GOT3 (cell line): ENCODE results near the gene RHNO1.
A peak's percentile ranks its signal among the peaks of the same experiment; 100 is the strongest.

ENCODE experiments used
- DNase-seq: peaks from one replicate; lab custom pipeline; 2025; ENCODE audit warnings: mixed read lengths; lab: John Stamatoyannopoulos, UW

The RHNO1 gene, protein sequence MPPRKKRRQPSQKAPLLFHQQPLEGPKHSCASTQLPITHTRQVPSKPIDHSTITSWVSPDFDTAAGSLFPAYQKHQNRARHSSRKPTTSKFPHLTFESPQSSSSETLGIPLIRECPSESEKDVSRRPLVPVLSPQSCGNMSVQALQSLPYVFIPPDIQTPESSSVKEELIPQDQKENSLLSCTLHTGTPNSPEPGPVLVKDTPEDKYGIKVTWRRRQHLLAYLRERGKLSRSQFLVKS

GRCh38 chr12:2877047-2877952, at the start of gene RHNO1, which contains the start of gene FOXM1:
Gene RHNO1 (plus strand): TSS chr12:2877223. CDS start chr12:2885367, 8,144 bp downstream.
Gene FOXM1 (minus strand): TSS chr12:2877174. CDS start chr12:2874478, 2,696 bp downstream.
- peak; percentile 51 for DNase-seq

DNA sequence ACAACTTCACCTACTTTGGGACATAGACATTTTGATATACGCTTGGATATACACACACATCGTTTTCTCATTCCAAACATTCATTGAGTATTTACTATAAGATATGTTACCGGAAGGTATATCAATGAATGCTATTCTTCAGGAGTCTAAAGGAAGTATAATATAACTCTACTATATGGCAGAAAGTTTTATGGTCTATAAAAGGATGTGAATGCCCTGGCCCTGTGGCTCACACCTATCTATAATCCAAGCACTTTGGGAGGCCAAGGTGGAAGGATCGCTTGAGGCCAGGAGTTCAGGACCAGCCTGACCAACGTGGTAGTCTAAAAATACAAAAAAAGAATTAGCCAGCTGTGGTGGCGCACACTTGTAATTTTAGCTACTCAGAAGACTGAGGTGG, 47.7 kb upstream of the RHNO1 start:
- DNase-seq = no peak

DNA sequence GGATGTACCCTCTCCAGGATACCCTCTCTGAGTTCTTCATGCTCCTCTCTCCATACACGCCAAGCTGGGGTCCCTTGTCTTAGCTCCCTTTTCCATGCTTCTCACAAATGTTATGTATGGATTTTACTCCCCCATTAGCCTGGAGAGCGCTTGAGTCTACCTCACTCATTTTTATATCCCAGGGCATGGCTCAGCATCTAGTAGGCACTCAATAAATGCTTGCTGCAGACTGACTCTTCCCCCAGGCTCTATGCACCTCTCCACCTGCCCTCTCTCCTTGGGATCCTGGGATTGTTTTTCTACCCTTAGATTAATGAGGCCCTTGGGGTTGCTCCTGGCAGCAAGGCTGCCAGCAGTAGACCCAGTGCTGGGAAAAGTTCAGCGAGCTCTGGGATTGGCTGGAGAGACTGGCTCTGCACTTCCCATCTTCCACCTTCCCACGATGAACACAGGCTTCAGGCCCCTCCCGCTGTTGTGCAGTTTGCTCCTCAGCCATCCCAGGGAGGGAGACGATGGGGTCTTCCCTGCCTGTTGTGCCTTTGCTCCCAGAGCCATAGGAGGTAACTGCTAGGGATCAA, 44.4 kb upstream of the RHNO1 start:
- DNase-seq = no peak

GRCh38 chr12:2833327-2833726, 43.7 kb upstream of the RHNO1 start:
- DNase-seq = no peak

- no peak for DNase-seq
These were observed 43.2 kb upstream of the RHNO1 start for GRCh38 chr12:2833810-2834209.

DNA sequence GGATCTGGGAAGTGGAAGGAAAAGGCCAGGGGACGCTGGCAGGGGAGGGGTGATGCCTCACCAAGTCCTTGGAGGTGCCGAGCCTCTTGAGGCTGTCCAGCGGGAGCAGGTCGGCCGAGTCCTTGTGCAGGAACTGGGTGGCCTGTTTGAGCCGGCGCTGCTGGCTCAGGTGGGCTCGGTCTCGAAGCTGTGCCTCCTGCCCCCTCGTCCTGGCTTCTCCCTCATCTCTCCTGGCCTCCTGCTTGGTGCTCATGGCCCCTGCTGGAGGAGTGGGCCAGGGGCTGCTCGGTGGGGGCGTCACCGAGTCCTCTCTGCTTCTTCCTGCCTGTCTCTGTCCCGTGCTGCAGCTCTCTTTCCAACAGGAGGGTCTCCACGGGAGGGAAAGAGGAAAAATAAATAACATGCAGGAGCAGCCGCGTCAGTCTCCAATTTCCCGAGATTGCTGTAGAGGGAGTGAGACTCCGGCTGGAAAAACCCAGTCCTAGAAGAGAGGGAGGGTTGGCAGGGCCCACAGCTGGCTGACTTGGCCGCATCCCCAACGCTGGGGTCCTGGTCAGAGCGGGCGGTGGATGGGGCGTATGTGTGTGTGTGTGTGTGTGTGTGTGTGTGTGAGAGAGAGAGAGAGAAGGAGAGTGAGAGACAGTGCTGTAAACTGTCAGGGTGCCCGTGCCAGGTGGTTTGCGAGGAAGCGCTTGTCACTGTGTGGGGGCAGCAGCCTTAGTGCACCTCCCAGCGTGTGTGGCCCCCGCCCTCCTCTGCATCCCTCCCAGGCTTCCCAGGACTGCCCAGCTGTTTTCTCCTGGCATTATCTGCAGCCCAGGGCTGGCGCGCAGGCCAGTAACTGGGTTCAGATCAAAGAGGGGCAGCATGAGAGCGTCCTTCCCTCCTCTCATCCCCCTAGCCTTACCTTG, 42.2 kb upstream of the RHNO1 start, which contains the start of gene NRIP2:
TSS of gene NRIP2 (minus strand) at position 455 of the 911 bp plus-strand sequence. CDS start at position 403, 52 bp downstream.
- DNase-seq = no peak

DNA sequence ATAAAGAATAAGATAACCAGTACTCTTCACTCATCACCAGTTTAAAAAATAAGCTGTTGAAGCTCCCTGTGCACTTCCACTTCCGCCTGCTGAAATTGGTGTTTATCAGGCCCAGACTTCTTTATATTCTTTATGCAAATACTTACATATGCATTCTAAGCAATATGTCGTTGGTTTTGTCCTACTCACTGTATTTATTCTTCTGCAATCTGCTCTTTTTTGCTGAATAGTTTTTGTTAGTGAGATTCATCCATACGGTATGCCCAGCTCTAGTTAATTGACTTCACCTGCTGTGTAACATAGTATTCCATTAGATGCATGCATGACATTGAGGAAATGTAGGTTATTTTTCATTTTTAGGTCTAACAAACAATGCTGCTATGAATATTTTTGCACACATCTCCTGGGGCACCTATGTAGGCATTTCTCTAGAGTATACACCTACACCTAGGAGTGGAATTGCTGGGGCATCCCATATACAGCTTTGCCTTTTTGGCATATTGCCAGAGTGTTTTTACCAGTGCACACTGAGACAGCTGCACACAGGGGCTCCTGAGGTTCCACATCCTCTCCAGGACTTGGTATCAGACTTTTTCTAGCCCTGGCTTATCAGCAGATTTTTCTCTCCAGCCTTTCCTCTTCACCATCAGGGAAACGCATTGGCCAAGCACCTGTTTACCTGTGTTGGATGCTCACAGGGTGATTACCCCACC, 41.2 kb upstream of the RHNO1 start:
- DNase-seq = no peak

- DNase-seq = no peak
These were observed 40.4 kb upstream of the RHNO1 start for GRCh38 chr12:2836574-2836973.

DNA sequence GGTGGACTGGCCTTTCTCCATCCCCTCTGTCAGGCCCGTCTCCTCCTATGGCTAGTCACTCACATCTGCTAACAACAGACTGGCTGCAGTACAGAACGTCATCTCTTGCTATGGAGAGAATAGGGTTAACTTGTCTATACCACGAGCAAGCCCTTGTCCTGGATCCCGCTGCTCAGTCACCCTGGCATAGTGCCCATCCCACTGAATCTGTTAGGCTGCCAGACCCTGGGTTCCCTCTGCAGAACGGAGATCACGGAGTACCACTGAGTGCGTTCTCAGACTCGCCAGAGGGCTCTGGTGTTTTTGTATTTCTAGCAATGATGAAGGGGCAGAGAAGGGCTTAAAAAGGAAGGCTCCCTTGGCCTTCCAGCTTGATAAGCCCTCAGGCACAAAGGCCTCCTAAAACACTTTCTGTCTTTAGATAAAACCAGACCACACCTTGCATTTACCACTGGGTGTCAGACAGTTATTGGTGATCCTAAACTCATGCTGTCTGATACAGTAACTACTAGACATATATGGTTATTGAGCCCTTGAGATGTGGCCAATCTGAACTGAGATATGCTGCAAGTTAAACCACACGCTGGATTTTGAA, 35.9 kb upstream of the RHNO1 start:
- no peak for DNase-seq

- DNase-seq = no peak
These were observed 34.1 kb upstream of the RHNO1 start for GRCh38 chr12:2842948-2843347.

GRCh38 chr12:2844786-2845185, 32.2 kb upstream of the RHNO1 start:
- no peak for DNase-seq

DNA sequence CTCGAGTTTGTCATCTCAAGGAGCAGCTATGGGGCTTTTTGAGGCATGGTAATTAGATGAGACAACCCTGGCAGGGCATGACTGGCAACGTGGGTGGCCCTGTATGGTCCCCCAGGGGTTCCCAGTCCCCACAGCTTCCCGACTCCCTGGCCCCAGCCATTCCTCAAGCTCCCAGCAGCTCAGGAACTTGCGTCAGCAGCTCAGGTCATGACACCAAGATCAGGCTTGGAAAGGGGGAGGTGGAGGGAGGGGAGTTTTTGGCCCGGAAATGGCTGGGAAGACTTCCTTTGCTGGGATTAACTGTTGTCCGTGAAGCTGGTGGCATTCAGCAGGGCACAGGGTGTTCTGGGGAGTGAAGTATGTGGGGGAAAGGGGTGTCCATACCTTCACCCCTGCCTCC, 31.7 kb upstream of the RHNO1 start:
- no peak for DNase-seq

DNA sequence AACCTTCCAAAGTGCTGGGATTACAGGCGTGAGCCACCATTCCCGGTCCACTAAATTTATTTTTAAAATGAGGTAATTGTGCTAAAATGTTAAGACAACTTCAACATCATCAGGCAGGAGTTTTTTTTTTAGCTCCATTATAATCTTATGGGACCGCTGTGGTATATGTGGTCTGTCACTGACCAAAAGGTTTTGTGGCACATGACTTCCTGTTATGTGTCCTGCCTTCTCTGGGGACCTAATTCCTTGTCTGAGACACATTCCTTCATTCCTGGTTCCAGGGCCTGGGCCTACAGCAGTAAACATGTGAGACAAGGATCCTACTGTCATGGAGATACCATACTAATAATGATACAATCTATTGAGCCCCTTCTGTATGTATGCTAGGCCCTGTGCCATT, 25.1 kb upstream of the RHNO1 start:
- DNase-seq = no peak

DNA sequence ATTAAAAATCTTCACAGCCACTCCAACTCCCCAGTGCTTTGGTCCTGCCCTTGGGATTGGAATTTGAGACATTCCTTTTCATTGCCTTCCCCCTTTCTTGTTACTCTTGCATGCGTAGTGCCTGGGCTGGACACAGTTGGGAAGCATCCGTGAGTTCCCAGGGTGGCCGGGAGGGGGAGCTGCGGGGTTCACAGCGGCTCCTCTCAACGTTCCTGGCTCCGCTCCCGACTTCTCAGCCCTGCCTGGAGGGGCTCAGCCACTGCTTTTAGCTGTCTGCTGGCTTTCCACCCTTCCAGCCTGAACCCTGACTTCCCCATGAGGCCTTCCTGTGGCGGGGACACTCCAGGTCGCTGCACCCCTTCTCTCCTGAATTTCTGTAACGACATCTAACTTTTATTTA, 23.4 kb upstream of the RHNO1 start:
- DNase-seq = peak; percentile 8

GRCh38 chr12:2854669-2855453, 22.2 kb upstream of the RHNO1 start:
- DNase-seq = no peak

DNA sequence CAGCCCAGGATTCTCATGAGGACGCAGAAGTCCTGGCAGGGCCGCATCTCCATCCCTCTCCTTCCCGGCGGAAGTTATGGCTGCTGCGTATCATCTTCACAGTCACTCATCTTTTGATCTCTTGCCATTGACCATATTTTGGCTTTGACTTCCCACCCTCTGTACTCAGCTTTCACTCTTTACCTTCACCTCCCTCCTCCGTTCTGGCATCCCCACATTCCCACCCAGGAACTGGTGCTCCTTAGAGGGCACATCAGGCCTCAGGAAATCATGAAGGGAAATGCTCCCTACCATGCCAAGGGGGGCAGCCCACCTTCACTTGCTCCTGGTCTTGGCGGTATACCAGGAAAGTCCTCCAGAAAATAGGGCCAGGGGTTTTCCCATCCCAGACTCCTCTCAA, 21.5 kb upstream of the RHNO1 start:
- DNase-seq = no peak

GRCh38 chr12:2856051-2856450, 21.0 kb upstream of the RHNO1 start:
- no peak for DNase-seq

- DNase-seq = no peak
These were observed 20.0 kb upstream of the RHNO1 start, which contains the start of gene TEX52 for GRCh38 chr12:2857021-2857431. Gene TEX52 (minus strand): TSS chr12:2857039. CDS start chr12:2857026, 13 bp downstream.

DNA sequence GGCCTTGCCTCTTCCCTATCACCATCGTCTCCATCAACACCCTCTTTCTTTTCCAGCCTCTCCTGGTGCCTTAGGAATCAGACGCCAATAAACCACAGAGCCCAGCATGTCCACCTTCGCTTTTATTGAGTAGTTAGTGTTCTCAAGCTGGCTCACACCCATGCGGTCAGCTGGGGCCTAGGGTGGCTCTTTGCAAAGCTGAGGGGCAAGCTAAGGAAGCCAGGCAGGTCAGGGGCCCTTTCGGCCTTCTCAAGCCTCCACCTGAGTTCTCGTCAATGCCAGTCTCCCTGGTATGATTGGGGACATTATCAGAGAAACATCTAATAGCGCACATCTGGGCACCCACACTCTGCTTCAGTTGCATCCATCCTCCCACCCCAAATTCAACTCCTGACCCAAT, 19.4 kb upstream of the RHNO1 start:
- no peak for DNase-seq

DNA sequence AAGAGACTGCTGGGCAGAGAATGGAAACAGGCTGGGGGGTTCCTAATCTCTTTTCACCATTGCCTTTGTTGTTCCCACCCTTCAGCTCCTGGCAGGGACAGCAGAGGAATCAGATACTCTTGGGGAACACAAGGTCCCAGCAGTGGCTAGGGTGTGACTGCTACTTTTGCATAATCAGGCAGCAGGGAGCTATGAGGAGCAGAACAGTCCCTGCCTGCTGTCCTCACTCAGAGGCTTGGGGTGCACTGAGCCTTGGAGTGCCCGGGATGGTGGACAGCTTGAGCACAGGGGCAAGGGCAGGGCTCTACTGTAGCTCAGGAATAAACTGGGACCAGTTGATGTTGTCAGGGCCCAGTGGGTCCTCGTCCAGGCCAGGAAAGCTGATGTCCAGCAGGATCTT, 18.7 kb upstream of the RHNO1 start:
- no peak for DNase-seq
